GM19467 (cell line): ENCODE data around the gene CELF2.
A peak's percentile ranks its signal among the peaks of the same experiment; 100 is the strongest.

ENCODE experiments used
- ATAC-seq: cut with Tn5 transposase; IDR thresholded peaks from one replicate; pipeline ENCODE4 v1.9.1; 2021; ENCODE audit warnings: mild to moderate bottlenecking, moderate library complexity; ENCODE audit not compliant: unreplicated experiment

Gene CELF2

DNA sequence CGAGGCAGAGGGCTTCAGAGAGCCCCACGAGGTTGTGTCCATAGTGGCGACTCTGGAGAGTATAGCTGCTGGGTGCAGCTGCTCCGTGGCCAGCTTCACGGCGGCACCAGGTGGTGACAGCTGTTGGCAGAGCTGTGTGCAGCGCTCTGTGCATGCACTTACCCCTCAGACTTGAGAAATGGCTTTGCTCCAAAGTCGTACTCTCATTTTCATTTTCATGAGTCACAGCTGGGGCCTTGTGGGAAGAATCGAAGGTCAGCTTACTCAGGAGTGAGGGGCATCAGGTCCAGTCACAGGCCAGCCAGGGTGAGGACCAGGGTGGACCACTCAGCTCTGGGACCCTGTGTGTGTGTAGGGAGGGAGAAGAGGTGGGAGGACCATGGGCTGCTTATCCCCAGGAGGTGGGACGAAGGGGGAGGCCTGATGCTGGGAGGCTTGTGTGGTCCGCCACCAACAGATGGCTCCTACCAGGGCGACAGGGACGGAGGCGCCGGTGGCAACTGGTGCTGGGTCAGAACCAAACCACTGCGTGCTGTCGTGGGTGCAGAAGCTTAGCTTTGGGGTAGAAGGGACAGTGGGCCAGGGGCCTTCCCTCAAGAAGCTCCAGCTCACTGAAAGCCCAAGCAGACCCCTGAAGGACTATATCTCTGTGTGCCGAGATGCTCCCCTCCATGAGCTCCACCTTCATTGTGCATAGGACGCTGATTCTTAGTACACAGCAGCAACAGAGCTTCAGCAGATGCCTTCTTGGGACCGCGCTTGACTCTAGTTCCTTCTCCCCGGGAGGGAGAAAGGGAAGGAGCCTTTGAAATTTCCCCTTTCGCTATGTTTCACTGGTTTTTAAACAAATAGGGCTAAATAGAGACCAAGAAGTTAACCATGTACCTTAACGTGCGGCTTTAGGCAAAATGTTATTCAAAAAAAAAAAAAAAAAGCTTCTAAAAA lies 225.0 kb downstream of the CELF2 start:
- ATAC-seq = peak; percentile 65

DNA sequence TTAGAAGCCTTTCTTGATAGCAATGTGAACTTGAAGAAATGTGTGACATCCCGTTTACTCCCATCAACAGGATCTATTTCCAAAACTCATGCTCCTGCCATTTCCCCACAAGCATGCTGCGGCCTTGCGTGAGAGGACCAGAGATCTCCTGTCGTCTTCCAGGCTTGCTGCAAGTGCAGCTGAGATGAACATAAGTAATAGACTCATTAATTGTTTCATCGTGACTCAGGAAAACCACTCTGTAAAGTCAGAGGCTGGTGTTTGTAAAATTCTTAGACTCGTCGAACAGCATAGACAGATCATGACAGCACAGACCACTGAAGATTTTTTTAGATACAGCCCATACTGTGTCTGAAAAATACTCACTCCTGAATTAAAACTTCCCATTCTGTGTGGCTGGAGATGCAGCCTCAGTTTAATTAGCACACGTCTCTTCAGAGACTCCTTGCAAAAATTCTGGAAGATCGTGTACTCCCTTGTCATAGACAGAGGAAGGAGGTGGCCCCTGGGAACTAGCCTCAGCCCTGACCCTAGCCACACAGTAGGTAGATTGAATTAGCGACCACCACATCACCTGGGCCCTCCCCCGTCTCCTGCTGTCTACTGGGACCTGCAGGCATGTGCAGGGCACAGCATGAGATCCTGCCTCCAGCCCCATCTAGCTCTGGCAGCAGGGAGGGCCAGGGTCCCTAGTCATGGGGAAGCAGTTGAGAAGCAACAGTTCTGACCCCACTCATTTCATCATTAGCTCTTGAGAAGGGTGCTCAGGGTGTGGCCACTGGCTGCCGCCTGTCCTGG lies 226.0 kb downstream of the CELF2 start:
- no peak for ATAC-seq

DNA sequence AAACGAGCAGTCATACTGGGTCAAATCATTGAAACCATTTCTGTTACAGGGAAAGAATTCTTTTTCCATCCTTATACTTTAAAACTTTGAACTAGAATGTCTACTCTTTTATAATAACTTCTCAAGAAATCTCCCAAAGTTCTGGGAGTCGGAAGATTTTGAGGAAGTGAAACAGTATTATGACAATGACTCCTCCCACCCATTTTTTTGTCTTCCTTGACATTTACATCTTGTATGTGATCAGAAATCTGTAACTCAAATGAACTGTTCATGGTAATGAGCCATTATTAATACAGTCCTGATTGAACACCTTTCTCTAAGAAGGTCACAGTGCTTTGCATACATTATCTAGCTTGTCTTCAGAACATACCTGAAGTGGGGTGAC lies 227.4 kb downstream of the CELF2 start:
- no peak for ATAC-seq

DNA sequence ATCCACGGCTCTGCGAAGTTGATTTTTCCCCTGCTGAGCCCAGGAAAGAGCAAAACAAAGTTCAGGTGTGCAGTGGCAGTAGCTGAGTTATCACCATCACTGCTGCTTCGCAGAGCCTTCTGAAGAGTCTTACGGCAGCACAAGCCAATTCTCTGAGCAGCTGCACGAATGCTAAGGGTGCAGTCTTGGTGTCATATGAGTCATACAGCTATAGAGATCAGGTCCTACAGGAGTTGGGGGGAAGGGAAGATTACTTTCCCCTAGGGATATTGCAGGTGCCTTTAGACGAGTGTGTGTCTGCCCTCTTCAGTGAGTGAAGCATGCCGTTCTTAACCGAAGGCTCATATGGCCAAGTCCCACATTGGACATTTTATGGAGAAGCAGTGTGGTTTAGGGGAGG lies 227.8 kb downstream of the CELF2 start:
- peak; percentile 40 for ATAC-seq

DNA sequence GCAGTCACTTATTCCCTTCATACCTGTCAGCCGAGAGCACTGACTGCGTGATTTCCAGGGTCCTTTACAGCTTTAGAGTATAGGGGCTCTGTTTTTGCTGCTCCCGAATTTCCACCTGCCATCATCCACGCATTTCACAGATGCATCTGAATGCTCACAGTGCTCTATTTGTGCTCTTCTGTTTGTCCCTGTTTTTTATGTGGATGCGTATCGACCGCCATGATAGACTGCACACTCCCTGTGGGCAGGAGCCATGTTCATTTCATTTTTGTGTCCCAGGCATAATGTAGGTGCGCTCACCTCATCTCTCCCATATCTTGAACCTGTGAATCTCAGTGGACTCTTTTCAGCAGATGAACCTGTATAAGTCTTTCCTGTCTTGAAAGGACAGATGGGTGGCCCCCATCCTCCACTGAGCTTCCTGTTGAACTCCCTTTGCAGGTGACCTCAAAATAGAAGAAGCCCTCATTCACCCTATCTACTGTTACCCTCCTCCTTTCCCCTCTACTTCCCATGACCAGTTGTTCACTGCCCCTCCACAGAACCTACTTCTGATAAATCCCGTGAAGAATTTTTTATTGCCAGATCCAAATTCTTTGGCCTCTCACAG lies 228.4 kb downstream of the CELF2 start:
- no peak for ATAC-seq

DNA sequence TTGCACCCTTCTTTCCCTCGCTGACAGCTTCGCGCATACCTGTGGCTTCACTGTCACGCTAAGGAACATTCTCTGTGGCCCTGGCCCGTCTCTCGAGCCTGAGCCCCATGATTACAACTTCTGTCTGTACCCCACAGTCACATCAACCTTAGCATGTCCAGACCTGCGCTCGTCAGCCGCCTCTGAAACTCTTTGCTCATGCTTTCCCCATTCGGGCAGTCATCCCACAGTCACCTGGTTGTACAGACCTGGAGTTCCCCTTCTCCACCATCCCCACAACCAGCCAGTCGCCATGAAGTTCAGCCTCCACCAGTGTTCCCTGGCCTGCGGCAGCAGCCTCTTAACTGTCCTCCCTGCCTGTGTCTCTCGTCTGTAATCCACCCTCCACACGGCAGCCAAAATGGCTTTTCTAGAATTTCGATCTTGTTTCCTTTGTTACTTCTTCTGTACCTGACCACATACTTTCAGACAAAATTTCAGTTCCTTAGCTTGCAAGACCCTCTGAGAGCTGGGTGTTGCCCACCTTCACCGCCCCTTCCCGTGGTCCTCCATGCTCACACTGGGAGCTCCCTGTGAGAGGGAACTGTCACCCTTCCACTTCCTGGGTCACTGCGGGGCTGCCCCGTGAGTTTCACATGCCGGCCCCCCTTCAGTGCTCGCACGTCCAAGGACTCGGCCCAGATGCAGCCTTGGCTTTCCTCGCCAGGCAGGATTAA lies 229.2 kb downstream of the CELF2 start:
- ATAC-seq = no peak

DNA sequence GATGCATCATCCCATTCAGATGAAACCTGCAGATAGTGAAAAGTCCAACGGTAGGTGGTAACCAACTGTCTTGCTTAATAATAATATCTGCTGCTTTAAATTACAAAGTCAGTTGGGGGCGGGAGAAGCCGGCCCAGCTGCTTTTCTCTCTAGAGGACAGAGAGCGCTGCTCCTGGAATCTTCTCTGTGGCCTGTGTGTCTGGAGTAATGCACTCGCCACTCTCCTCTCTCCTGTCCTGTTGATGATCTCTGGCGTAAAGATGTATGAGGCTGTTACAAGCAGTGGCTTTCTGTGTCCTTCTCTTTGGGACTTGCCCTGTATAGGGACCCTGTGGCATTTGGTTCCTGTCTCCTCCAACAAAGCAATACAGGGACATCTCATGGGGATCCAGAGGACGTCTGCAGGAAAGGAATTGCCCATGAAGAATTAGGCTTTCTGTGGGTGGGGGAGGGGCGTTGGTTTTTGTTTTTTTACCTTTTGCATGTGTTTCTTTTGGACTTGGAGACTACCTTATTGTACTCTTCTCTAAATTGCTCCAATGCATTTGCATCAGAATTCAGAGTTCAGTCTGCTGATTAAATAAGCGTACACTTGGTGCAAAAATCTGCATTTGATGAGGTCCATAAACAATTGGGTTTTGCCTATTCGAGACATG lies 231.6 kb downstream of the CELF2 start:
- no peak for ATAC-seq

DNA sequence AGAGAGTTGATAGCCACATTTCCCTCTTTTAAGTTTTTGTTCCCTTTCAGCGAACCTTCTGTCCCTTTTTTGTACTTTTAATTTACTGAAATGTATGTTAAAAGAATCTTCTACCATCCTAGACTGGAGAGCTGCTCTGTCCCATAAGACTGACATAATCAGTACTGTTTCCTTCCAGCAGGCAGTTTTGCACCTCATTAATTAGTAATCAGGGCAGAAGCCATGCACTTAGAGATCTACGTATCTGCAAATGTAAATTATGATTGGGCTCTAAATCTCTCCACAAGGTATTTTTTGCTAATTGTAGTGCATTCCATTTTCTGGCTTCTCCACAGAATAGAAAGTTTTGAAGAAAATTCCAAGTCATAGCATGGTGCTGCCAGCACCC lies 232.1 kb downstream of the CELF2 start:
- no peak for ATAC-seq

DNA sequence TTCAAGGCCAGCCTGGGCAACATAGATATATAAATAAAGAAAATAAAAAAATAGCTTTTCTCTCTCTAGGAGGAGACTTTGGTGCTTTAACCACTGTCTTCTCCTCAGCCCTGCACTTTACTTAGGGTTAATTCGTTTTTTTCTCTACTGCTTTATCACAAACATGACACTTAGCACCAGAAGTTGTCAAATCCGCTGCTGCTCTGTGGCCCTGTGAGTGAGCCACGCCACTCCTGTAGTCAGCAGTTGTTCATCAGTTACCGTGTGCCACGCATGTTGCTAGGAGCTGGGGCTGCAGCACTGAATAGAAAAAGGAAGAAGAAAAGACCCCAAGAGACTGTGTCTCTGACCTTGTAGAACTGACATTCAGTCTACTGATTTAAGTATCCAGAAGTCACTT lies 232.6 kb downstream of the CELF2 start:
- no peak for ATAC-seq

DNA sequence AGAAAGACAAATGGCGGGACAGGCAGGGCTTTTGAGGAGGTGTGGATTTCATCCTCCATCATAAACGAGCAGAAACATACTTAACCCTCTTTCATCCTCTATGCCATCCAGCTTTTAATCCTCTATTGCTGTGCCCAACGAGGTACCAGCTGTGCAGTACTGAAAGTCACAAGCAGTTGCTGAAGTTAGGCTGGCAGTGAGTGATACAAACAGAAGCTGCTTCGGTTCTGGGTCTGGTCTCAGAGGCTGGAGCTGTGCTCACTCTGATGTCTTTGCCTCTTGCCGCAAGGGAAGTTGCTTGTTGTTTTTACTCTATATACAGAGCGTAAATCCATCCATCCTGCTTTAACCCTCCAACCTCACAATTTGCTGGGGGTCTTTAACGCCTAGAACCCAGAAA lies 235.2 kb downstream of the CELF2 start:
- no peak for ATAC-seq

DNA sequence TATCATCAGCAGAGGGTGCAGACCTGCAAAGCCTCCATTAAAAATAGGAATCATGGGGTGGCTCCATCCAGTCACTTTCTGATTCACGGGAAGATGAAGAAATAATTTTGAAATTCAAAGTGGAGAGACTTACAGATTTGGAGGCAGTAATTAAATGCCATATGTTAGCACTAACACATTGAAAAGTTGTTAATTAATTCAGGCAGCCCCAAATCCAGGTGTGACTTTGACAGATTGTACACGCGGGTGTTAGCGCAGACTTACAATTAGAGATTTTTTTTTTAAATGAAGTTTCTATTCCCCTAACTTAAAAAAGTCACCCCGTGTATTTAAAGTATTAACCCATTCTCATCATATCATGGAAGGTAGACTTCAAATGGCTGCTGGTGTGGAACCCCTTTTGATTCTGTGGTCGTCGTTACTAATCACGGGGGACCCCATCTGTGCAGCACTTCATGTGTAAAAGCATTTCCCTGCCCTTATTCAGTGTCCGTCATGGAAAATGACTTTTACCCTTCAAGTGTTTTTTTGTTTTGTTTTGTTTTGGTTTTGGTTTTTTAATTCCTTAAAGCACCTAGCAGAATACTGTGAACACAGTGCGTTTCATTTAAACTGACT lies 235.8 kb downstream of the CELF2 start:
- no peak for ATAC-seq

DNA sequence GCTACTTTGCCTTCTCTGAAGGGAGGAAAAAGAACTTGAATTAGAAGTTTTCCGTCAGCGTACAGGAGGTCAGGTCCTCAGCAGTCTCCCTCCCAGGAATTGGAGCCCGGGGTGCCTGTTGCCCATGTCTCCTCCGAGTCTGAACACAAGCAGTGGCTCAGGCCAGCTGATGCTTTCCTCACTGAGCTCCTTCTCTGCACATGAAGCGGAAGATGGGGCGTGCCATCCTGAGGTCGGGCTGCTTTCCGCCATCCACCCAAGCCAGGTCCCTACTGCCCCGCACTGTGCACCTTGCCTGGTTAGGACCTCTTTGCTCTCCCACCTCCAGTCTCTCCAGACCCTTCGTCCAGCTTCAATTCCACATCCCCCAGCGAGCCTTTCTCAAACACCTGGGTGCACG lies 237.5 kb downstream of the CELF2 start:
- no peak for ATAC-seq

DNA sequence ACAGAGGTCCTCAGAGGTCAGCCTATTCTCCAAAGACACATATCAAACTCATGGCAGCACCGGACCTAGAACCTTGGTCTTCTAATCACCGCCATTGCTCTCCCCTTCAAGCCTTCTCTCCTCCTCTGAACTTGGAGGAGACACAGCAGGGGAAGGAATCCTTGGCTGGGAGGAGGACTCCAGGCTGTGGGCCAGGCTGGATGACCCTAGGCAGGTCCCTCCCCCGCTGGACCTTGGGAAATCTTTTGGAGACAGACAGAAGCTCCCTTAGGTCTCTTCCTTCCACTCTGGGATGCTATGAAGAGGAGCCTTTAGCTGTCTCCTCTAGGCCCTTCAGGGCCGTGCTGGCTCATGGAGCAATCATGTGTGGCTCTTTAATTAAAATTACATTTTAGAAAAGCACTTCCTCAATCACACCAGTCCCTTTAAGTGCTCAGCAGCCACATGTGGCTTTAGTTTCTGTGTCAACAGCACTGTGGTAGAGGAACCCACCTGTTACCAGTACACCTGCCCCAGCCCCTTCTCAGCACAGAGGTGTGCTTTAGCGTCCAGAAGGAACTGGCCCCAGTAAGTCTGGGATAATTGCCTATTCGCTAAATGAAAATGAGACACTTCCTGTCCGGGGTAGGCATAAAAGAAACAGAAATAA lies 238.2 kb downstream of the CELF2 start:
- no peak for ATAC-seq

DNA sequence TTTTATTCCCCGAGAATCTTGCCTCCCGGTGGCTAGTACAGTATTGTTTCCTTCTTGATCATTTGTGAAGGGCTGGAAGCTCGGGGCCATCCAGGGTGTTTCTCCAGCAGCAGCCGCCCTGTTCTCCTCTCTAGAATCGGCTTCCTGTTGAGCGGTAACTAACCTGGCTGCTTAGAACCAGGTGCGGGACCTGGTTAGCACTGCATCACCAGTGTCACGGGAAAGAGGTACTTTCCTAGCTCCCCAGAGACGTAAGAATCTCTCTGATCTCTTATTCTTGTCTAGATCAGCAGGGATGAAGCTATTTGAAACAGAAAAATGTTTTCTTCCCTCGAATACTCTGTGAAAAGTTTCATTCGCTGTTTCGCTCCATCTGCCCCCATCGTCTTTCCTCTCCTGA lies 239.2 kb downstream of the CELF2 start:
- ATAC-seq = no peak

DNA sequence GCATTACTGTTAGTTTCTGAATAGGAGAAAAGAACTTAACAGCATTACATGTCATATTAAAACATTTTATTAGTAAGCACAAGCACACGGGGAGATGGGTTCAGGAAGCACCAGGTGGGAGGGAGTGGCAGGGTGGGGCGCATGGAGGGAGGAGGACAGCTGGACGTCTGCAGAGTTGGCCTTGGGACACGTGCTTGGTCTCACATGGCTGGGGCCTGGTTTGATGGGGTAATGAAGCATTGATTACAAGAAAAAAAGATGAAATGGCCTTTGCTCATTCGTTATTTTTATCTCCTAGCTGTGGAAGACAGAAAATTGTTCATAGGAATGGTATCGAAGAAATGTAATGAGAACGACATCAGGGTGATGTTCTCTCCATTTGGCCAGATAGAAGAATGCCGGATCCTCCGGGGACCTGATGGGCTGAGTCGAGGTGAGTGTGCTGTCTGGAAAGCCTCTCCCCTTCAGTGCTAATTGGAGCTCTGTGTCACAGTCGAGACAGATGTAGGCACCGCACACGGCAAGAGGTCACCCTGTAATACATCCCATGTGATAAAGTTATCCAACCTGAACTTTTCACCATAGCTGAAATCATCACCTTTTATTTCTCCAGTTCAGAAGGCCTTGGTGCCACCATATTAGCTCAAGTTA lies 239.9 kb downstream of the CELF2 start:
- no peak for ATAC-seq

DNA sequence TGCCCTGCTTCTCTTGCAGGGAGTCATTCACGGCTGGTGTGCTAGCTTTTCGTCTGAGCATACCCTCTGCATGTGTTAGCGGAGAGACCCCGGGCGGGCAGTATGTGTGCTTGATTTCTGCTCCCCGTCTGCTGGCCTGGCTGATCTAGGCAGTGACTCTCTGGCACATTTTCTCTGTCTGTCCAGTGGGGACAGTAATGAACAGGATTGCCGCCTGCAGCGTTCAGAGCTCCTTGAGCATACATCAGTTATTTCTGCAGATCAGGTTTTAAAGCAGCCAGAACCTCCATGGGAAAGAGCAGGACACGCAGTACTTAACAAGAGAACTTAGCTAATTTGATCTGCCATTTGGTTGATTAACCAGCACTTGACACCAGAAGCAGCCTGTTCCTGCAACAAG lies 242.5 kb downstream of the CELF2 start:
- no peak for ATAC-seq

DNA sequence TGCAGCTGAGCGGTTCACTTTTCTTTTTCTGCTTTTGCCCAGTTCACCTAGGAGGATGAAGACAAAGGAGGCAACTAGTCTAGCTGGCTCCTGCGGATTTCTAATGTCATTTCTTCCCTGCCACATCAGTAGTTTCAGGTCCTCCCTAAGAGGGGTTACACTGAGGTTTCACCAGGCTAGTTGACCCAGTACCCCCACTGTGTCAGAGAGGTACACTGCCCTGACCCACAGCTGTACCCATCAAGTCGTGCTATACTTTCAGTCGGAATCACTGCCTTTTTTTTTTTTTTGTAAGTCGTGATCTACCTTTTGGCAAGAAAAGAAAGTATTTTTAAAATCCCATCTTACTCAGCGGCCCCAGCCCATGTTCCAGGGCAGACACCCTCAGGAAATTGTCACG lies 243.5 kb downstream of the CELF2 start:
- ATAC-seq = no peak

DNA sequence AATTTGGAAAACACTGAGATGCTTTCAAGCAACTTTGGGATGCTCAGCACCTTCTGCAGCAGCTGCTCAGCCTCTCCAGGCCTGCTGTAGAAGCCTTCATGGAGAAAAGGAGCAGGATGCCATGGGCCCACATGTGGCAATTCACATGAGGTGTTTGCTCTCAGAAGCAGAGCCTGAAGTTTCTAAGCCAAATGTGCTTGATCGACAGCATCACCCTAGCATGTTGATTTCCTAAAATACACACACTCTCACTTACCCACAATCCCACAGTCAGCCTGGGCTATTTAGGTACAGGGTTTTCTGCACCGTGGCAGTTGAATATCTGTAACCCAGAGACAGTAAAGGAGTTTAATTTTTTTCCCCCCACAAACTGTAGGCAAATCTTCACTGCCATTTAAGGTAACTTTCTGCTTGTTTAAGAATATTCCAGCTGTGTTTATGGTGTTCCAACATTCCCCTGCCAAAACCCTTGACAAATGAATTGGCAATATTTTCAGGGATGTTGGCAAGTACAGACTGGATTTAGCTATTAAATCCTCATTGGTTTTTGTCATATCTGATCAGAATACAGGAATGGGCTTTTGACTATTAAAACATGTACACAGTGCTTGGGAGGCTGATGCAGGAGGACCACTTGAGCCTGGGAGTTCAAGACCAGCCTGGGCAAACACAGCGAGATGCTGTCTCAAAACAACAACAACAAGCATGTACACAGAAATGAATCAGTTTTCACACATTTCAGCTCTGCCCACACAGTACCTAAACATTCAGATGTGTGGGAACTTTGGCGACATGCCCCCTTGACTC lies 244.2 kb downstream of the CELF2 start:
- ATAC-seq = no peak
